ENCODE measurements around the gene PLB1.
"Not testable (repeated sequence)": the region's sequence is repeated elsewhere in the genome, so short reads cannot be mapped to it uniquely, and the experiment has no call there.

Gene PLB1

DNA sequence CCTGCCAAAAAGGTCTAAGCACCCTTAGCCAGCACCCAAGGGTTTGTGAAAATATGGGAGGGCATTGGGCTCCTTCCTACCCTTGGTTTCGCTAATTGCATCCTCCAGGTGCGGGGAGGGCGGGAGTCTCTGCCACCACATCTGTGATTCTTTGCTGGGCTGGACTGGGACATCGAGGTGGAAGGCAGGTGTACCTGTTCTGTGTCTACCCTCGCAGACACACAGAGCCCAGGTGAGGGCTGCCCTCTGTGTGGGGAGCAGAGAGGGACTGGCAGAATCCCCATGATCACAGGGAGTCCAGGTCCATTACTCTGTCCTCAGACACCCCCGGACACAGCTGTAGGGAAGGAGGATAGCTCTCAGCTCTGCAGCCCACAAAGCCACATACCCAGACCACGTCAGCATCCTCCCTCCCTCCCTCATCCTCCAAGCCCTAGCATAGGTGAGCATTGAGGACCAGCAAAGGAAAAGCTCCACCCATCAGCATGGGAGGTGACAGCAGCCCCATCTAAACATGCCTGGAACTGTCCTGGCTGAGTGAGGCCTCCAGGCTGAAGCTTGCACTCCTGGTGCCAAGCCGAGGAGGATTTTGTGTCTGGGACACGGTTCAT lies 49.8 kb downstream of the PLB1 start:
- TF ChIP-seq, protein P1, sequence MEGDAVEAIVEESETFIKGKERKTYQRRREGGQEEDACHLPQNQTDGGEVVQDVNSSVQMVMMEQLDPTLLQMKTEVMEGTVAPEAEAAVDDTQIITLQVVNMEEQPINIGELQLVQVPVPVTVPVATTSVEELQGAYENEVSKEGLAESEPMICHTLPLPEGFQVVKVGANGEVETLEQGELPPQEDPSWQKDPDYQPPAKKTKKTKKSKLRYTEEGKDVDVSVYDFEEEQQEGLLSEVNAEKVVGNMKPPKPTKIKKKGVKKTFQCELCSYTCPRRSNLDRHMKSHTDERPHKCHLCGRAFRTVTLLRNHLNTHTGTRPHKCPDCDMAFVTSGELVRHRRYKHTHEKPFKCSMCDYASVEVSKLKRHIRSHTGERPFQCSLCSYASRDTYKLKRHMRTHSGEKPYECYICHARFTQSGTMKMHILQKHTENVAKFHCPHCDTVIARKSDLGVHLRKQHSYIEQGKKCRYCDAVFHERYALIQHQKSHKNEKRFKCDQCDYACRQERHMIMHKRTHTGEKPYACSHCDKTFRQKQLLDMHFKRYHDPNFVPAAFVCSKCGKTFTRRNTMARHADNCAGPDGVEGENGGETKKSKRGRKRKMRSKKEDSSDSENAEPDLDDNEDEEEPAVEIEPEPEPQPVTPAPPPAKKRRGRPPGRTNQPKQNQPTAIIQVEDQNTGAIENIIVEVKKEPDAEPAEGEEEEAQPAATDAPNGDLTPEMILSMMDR (conservative IDR thresholded peaks at IDR 0.05): no peak
- TF ChIP-seq ZFX (IDR thresholded peaks at IDR 0.05): no peak
- H3K27ac ChIP-seq: no peak overlapping the region

DNA sequence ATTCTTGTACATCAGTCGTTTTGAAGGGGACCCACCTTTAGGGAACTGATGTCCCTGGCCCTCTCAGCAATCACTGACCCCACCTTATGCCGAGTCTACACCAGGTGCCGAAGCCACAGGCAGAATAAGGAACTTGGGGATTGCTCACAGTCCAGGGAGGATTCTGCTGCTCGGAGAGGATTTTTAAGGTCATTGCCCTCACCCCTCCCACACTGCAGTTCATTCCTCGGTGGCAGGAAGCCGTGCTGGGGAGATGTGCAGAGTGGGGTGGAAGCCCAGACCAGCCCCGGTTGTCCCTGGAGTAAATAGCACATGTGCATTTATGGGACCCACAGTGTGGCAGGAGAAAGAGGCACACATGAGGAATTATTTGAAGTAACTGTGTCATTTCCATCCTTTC lies 50.4 kb downstream of the PLB1 start:
- no peak for TF ChIP-seq ZFX (IDR thresholded peaks at IDR 0.05)
- TF ChIP-seq, protein P1 (conservative IDR thresholded peaks at IDR 0.05): no peak
- H3K27ac ChIP-seq: no peak overlapping the region

DNA sequence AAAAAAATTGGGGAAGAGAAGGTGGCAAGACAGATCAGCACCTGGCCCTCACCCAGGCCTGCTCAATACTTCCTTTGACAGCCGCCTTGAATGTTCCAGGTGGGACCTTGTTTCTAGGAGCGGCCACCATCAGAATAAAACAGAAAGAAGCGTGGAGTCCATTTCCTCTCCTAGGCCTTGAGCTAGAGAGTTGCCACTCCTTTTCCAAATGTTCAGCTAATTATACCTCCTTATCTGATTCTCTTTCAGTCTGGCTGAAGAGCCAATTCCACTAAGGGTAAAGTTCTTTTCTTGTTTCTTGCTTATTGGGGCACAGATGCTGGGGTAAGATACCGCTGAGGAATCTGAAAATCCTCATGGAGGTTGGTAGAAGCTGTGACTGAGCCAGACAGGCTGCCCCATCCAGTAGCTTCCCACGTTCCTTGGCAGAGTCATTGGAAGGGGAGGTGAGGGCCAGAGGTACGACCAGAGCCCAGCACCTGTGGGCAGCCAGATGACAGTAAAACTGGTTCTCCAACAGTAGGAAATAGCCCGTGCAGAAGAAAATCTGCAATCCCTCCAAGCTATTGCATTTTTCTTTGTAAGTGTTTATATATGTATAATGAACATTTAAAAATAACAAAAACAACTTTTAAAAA lies 51.5 kb downstream of the PLB1 start:
- no peak for TF ChIP-seq ZFX (IDR thresholded peaks at IDR 0.05)
- TF ChIP-seq, protein P1 (conservative IDR thresholded peaks at IDR 0.05): no peak
- H3K27ac ChIP-seq: no peak overlapping the region

DNA sequence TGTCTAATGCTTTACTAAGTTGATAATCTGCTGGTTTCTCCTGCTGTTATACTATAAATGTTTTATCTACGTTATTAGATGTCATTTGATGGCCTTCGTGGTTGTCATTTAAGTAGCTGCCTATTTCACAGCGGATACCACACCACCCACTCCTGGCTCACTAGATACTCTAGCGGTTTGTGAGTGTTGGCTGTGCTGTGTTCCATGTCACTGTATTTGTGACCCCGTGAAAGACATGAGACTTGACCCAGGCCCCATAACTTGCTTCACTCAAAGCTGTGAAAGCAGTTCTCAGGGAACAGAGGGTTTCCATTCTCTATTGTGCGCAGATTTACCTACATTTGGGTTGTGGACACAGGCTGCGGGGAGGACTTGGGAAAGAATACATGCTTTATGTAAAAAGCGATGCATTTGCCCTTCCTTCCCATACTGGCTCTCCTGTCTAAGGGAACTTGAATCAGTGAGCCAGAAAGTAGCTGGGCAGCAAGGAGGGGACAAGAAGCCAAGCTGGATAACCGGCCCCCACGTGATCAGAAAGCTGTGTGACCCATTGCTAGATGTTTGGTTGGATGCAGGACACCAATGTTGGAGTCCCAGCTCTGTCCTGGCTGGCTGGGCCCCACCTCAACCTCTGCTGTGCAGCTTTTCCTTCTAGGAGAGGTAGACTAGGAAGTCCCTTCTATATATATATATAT lies 52.2 kb downstream of the PLB1 start:
- H3K27ac ChIP-seq: no peak overlapping the region
- TF ChIP-seq, protein P1 (conservative IDR thresholded peaks at IDR 0.05): no peak
- no peak for TF ChIP-seq ZFX (IDR thresholded peaks at IDR 0.05)

DNA sequence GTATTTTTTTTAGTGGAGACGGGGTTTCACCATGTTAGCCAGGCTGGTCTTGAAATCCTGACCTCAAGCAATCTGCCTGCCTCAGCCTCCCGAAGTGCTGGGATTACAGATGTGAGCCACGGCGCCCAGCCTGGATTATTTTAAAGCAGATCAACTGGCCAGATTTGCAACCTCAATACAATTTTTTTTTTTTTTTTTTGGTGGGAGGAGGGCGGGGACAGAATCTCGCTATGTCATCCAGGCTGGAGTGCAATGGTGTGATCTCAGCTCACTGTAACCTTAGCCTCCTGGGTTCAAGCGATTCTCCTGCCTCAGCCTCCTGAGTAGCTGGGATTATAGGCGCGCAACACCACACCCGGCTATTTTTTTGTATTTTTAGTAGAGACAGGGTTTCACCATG lies 54.5 kb downstream of the PLB1 start:
- not testable (repeated sequence) for H3K27ac ChIP-seq

DNA sequence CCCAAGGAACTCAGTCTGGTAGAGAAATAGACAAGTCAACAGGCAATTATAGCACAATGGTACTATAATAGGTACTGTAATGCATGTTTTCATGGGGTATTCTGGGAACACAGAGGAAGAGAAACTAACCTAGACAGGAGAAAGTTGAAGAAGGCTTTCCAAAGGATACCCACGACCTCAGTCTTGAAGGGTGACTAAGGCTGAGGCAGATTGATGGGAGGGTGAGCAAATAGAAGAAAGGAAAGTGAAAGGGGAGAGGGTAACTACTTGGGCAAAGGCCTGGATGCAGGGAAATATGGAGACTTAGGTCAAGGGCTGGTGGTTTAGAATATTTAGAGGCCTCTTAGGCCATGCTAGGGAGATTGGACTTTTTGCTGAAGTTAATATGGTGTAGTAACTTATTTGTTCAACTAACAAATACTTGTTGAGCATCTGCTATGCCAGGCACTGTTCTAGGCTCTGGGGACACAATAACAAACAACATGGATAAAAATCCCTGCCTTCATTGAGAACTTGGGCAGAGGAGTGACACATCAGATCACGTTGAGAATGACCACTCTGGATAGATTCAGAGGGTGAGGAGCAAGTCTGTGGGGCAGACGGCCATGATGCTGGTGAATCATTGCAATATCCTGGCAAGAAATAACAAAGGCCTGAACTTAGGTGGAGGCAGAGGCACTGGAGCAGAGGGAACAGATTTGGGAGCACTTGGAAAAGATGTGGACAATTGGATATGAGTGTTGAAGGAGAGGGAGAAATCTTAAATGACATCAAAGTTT lies 56.4 kb downstream of the PLB1 start:
- TF ChIP-seq, protein P1 (conservative IDR thresholded peaks at IDR 0.05): no peak
- no peak for TF ChIP-seq ZFX (IDR thresholded peaks at IDR 0.05)
- no peak overlapping the region for H3K27ac ChIP-seq

DNA sequence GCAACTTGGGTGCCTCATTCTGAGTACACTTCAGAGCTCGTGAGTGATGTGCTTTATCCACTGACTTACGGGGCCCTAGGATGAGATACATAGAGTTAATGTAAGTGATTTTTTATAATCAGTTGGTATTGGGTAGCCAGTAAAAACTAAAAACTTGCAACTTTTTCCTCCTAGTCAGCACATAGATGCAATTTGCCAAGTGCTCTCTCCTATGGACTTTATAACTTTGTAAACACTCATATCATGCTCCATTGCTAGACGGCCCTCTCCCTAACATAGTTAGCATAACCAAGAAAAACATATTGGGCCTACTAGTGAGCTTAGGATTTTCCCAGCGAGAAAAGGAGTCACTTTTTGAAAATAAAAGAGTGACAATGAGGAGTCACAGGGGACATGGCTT lies 60.4 kb downstream of the PLB1 start:
- TF ChIP-seq ZFX (IDR thresholded peaks at IDR 0.05): no peak
- TF ChIP-seq, protein P1 (conservative IDR thresholded peaks at IDR 0.05): no peak
- no peak overlapping the region for H3K27ac ChIP-seq
